ENCODE data around the gene ADISSP.

ADISSP gene

GRCh38 chr20:3711484-3711941 lies 56.0 kb downstream of the ADISSP start:
- DNase-seq, result peak; percentile 25

GRCh38 chr20:3710703-3711483 lies 56.7 kb downstream of the ADISSP start:
- DNase-seq, result peak; percentile 89

GRCh38 chr20:3710011-3710466 lies 57.5 kb downstream of the ADISSP start:
- DNase-seq, result peak; percentile 34

DNA sequence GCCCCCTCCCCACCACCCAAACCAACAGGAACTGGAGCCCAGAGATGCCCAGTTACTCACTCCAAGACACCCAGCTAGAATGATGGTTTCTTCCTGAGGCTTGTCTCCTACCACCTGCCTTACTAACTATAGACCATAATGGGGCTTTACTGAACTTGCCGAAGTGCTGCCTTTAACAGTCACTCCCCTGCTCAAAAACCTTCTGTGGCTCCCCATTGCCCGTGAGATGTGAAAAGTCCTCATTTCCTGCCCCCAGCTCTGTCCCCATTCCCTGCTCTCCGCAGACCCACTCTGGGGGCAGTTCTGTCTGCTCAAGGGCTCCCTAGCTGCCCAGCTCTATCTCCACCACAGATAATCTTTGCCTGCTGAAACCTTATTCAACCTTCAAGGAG lies 60.0 kb downstream of the ADISSP start:
- DNase-seq, result no peak

- DNase-seq, result no peak
Observed at GRCh38 chr20:3706774-3707507, 60.6 kb downstream of the ADISSP start.

- no peak for DNase-seq
Observed at GRCh38 chr20:3705970-3706739, 61.4 kb downstream of the ADISSP start.

DNA sequence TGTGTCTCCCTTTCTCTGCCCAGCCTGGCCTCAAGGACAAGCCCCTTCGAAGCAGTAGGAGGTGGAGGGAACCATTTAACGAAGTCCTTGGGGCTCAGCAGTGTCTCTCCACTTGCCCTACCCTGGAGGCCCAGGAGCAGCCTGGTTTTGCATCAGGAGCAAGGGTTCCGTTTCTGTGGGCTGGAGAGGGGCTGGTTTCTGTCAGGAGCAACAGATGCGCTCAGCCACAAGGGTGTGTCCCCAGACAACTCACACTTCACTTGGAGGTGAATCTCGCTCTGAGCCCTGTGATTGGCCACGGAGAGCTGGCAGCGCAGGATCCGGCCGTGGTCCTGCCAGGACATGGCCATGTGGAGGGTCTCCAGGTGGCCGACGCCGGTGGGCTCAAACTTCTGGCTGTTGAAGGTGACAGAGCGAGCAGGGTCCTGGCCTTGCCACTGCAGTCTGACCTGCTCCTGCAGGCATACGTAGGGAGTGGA lies 62.0 kb downstream of the ADISSP start:
- DNase-seq, result no peak

- DNase-seq, result no peak
Observed at GRCh38 chr20:3704087-3704486, 63.5 kb downstream of the ADISSP start.
